Retinal pigment epithelial cell (primary cell): ENCODE data around the gene MAN2C1.

Experiments
- DNase-seq: peaks from one replicate; pipeline ENCODE4 v3.0.0-alpha.2; 2010; ENCODE audit warnings: low read depth
- H3K4me3 ChIP-seq: 2 replicates; pipeline ENCODE4 v1.5.1; 2011; ENCODE audit warnings: mild to moderate bottlenecking, low read length, control low read depth, moderate library complexity
- CTCF ChIP-seq: conservative IDR thresholded peaks from 2 replicates; pipeline ENCODE4 v1.5.1; 2011; ENCODE audit warnings: low read depth, low read length, control low read depth, inconsistent platforms

MAN2C1 gene

GRCh38 chr15:75367006-75367405 is 1.4 kb downstream of the MAN2C1 start:
- no peak for TF ChIP-seq CTCF
- DNase-seq = no peak
- H3K4me3 ChIP-seq = no peak overlapping the region

GRCh38 chr15:75366163-75366562 is 2.2 kb downstream of the MAN2C1 start:
- TF ChIP-seq CTCF = no peak
- no peak for DNase-seq
- H3K4me3 ChIP-seq = no peak overlapping the region

GRCh38 chr15:75364881-75365280 is 3.5 kb downstream of the MAN2C1 start:
- no peak for TF ChIP-seq CTCF
- DNase-seq = no peak
- H3K4me3 ChIP-seq = no peak overlapping the region

- TF ChIP-seq CTCF = no peak
These were observed 4.6 kb downstream of the MAN2C1 start for GRCh38 chr15:75363786-75364185.

GRCh38 chr15:75362642-75363249 is 5.7 kb downstream of the MAN2C1 start:
- no peak for TF ChIP-seq CTCF
- H3K4me3 ChIP-seq = no peak overlapping the region
- no peak for DNase-seq

More at GRCh38 chr15:75363786-75364185, 4.6 kb downstream of the MAN2C1 start:
- H3K4me3 ChIP-seq = no peak overlapping the region
- no peak for DNase-seq

GRCh38 chr15:75361989-75362641 is 6.3 kb downstream of the MAN2C1 start:
- no peak for TF ChIP-seq CTCF
- H3K4me3 ChIP-seq = no peak overlapping the region
- DNase-seq = no peak

- H3K4me3 ChIP-seq = no peak overlapping the region
- TF ChIP-seq CTCF = no peak
- no peak for DNase-seq
These were observed 6.9 kb downstream of the MAN2C1 start for GRCh38 chr15:75361361-75361988.
